Mesendoderm (in vitro differentiated cells): ENCODE results near the gene VSTM2L.

Experiments used
- DNase-seq: peaks from one replicate; pipeline ENCODE4 v3.0.0; 2013
- H2AK5ac ChIP-seq: 2 replicates; pipeline ENCODE4 v1.6.1; 2013; ENCODE audit warnings: low read length, inconsistent platforms
- H2BK120ac ChIP-seq: 2 replicates; pipeline ENCODE4 v1.6.1; 2013; ENCODE audit warnings: low read depth, mild to moderate bottlenecking, low read length, moderate library complexity, mixed read lengths
- H2BK15ac ChIP-seq: replicated peaks from 2 replicates; pipeline ENCODE4 v1.6.1; 2013; ENCODE audit warnings: low read depth, mild to moderate bottlenecking, moderate library complexity
- H2BK5ac ChIP-seq: 2 replicates; pipeline ENCODE4 v1.6.1; 2013; ENCODE audit warnings: low read length, inconsistent platforms
- H3K18ac ChIP-seq: 2 replicates; pipeline ENCODE4 v1.6.1; 2013; ENCODE audit warnings: mild to moderate bottlenecking, low read length, mixed read lengths
- H3K23ac ChIP-seq: one replicate; pipeline ENCODE4 v1.6.1; 2013; ENCODE audit warnings: low read length
- H3K27ac ChIP-seq: 2 replicates; pipeline ENCODE4 v1.5.1; 2013; ENCODE audit warnings: low read depth, mild to moderate bottlenecking, inconsistent platforms, low read length, moderate library complexity
- H3K27me3 ChIP-seq: 2 replicates; pipeline ENCODE4 v1.6.1; 2013; ENCODE audit warnings: low read length, control low read depth, mild to moderate bottlenecking, inconsistent platforms; ENCODE audit not compliant: insufficient read depth, poor library complexity
- H3K36me3 ChIP-seq: 2 replicates; pipeline ENCODE4 v1.6.1; 2013; ENCODE audit warnings: low read length, inconsistent platforms; ENCODE audit not compliant: control insufficient read depth, insufficient read depth
- H3K4ac ChIP-seq: one replicate; pipeline ENCODE4 v1.6.1; 2013; ENCODE audit warnings: low read depth, mild to moderate bottlenecking, low read length, moderate library complexity
- H3K4me1 ChIP-seq: 2 replicates; pipeline ENCODE4 v1.6.1; 2013; ENCODE audit warnings: low read depth, low read length, inconsistent platforms; ENCODE audit not compliant: control insufficient read depth
- H3K4me2 ChIP-seq: 2 replicates; pipeline ENCODE4 v1.6.1; 2013; ENCODE audit warnings: low read length
- H3K4me3 ChIP-seq: 2 replicates; pipeline ENCODE4 v1.5.1; 2013; ENCODE audit warnings: mild to moderate bottlenecking, low read length
- H3K56ac ChIP-seq: one replicate; pipeline ENCODE4 v1.6.1; 2013; ENCODE audit warnings: low read length
- H3K79me1 ChIP-seq: 2 replicates; pipeline ENCODE4 v1.6.1; 2013; ENCODE audit warnings: low read length, inconsistent platforms
- H3K79me2 ChIP-seq: 2 replicates; pipeline ENCODE4 v1.6.1; 2013; ENCODE audit warnings: mild to moderate bottlenecking, low read length; ENCODE audit not compliant: control insufficient read depth, insufficient read depth
- H3K9ac ChIP-seq: 2 replicates; pipeline ENCODE4 v1.6.1; 2013; ENCODE audit warnings: low read length, inconsistent platforms
- H4K5ac ChIP-seq: one replicate; pipeline ENCODE4 v1.6.1; 2013; ENCODE audit warnings: low read length
- H4K8ac ChIP-seq: one replicate; pipeline ENCODE4 v1.6.1; 2013; ENCODE audit warnings: low read depth, mild to moderate bottlenecking, control low read depth, low read length, moderate library complexity
- WGBS: extraction: QIAGEN DNeasy Blood & Tissue Kit; methylation state at CpG from one replicate; pipeline ENCODE4 v1.1.7; 2013; ENCODE audit warnings: low lambda C conversion rate, missing lambda C conversion rate; ENCODE audit not compliant: insufficient coverage; ENCODE audit errors: extremely low coverage; 5-methylcytosine and 5-hydroxymethylcytosine counted together

The VSTM2L gene

GRCh38 chr20:37895166-37895565 is 7.8 kb upstream of the VSTM2L start:
- no peak overlapping the region for H3K4me3 ChIP-seq
- no peak overlapping the region for H2BK15ac ChIP-seq
- H3K4me1 ChIP-seq: peaks cover 3% of the 10 kb centered on the region
- WGBS: no CpG with 5 or more reads among the region's 6 CpGs
- no peak overlapping the region for H3K23ac ChIP-seq
- H2BK5ac ChIP-seq: no peak overlapping the region
- H2AK5ac ChIP-seq: no peak overlapping the region
- no peaks in the 10 kb centered on the region for H3K79me2 ChIP-seq
- H3K9ac ChIP-seq: no peak overlapping the region
- no peaks in the 10 kb centered on the region for H3K36me3 ChIP-seq
- H3K56ac ChIP-seq: no peak overlapping the region
- no peak for DNase-seq
- H4K8ac ChIP-seq: no peak overlapping the region
- H2BK120ac ChIP-seq: no peak overlapping the region
- no peak overlapping the region for H3K4me2 ChIP-seq
- H3K79me1 ChIP-seq: no peaks in the 10 kb centered on the region
- H3K4ac ChIP-seq: no peak overlapping the region
- no peak overlapping the region for H4K5ac ChIP-seq
- H3K18ac ChIP-seq: no peak overlapping the region
- no peaks in the 10 kb centered on the region for H3K27me3 ChIP-seq
- no peak overlapping the region for H3K27ac ChIP-seq

GRCh38 chr20:37896932-37897548 is 5.9 kb upstream of the VSTM2L start:
- no peak overlapping the region for H3K27ac ChIP-seq
- no peaks in the 10 kb centered on the region for H3K79me1 ChIP-seq
- H3K4me2 ChIP-seq: no peak overlapping the region
- no peak overlapping the region for H2BK5ac ChIP-seq
- no peak overlapping the region for H3K18ac ChIP-seq
- no peaks in the 10 kb centered on the region for H3K79me2 ChIP-seq
- peak overlapping the region; percentile 60 for H3K56ac ChIP-seq
- no peak overlapping the region for H2AK5ac ChIP-seq
- H3K4me1 ChIP-seq: peaks cover 3% of the 10 kb centered on the region
- H3K23ac ChIP-seq: no peak overlapping the region
- H3K27me3 ChIP-seq: no peaks in the 10 kb centered on the region
- H3K36me3 ChIP-seq: no peaks in the 10 kb centered on the region
- H3K4ac ChIP-seq: no peak overlapping the region
- no peak overlapping the region for H2BK120ac ChIP-seq
- H2BK15ac ChIP-seq: no peak overlapping the region
- no peak overlapping the region for H3K4me3 ChIP-seq
- H3K9ac ChIP-seq: no peak overlapping the region
- peak; percentile 65 for DNase-seq
- no peak overlapping the region for H4K5ac ChIP-seq
- H4K8ac ChIP-seq: no peak overlapping the region
- no CpG with 5 or more reads among the region's 12 CpGs for WGBS

GRCh38 chr20:37898233-37899104 is 4.5 kb upstream of the VSTM2L start:
- Histone ChIP-seq H3K18ac (no peak overlapping the region), H4K8ac (no peak overlapping the region), H3K79me2 (no peaks in the 10 kb centered on the region), H4K5ac (no peak overlapping the region), H3K79me1 (no peaks in the 10 kb centered on the region), H2AK5ac (no peak overlapping the region), H3K56ac (no peak overlapping the region), H2BK15ac (no peak overlapping the region), H3K23ac (no peak overlapping the region), H3K9ac (no peak overlapping the region), H3K27ac (no peak overlapping the region), H3K4me2 (no peak overlapping the region), H2BK5ac (no peak overlapping the region), H3K27me3 (no peaks in the 10 kb centered on the region), H3K4me3 (no peak overlapping the region), H3K4me1 (peaks cover 3% of the 10 kb centered on the region), H3K4ac (no peak overlapping the region), H2BK120ac (no peak overlapping the region), H3K36me3 (no peaks in the 10 kb centered on the region)
- no CpG with 5 or more reads among the region's 10 CpGs for WGBS
- DNase-seq: no peak

GRCh38 chr20:37899105-37900045 is 3.6 kb upstream of the VSTM2L start:
- H3K36me3 ChIP-seq: no peaks in the 10 kb centered on the region
- H2BK120ac ChIP-seq: no peak overlapping the region
- no peak overlapping the region for H4K5ac ChIP-seq
- H3K4me3 ChIP-seq: no peak overlapping the region
- H3K23ac ChIP-seq: no peak overlapping the region
- H2BK5ac ChIP-seq: no peak overlapping the region
- no peak overlapping the region for H3K4me2 ChIP-seq
- H3K9ac ChIP-seq: no peak overlapping the region
- H2AK5ac ChIP-seq: no peak overlapping the region
- DNase-seq: no peak
- H2BK15ac ChIP-seq: no peak overlapping the region
- H3K27ac ChIP-seq: no peak overlapping the region
- no peak overlapping the region for H3K18ac ChIP-seq
- no peaks in the 10 kb centered on the region for H3K79me2 ChIP-seq
- no peaks in the 10 kb centered on the region for H3K27me3 ChIP-seq
- no CpG with 5 or more reads among the region's 8 CpGs for WGBS
- H4K8ac ChIP-seq: no peak overlapping the region
- H3K4me1 ChIP-seq: peaks cover 3% of the 10 kb centered on the region
- H3K4ac ChIP-seq: no peak overlapping the region
- no peak overlapping the region for H3K56ac ChIP-seq
- H3K79me1 ChIP-seq: no peaks in the 10 kb centered on the region

- Histone ChIP-seq H4K5ac (no peak overlapping the region), H3K27ac (no peak overlapping the region), H3K27me3 (no peaks in the 10 kb centered on the region), H3K79me1 (no peaks in the 10 kb centered on the region), H3K18ac (no peak overlapping the region), H2BK15ac (no peak overlapping the region), H2BK120ac (no peak overlapping the region), H3K23ac (no peak overlapping the region), H3K36me3 (no peaks in the 10 kb centered on the region), H3K4ac (no peak overlapping the region), H3K4me1 (peaks cover 3% of the 10 kb centered on the region), H3K4me2 (no peak overlapping the region), H2AK5ac (no peak overlapping the region), H3K9ac (no peak overlapping the region), H4K8ac (no peak overlapping the region), H3K4me3 (no peak overlapping the region), H2BK5ac (no peak overlapping the region), H3K79me2 (no peaks in the 10 kb centered on the region), H3K56ac (no peak overlapping the region)
- DNase-seq: peak; percentile 62
- no CpG with 5 or more reads among the region's 18 CpGs for WGBS
These were observed 1.7 kb upstream of the VSTM2L start for GRCh38 chr20:37901240-37901639.
